B cell (primary cell): Measurements from ENCODE around the gene PAH. TPM values are rescaled to one million over a fixed set of nuclear protein-coding genes. Genes with fewer than 3 reads are reported as not detected.

Source experiments
- ATAC-seq: fragments of 200-7000 bp; cut with Tn5 transposase; one replicate; pipeline ENCODE4 v1.10.0; 2021; ENCODE audit warnings: low read depth, mild to moderate bottlenecking, moderate number of reproducible peaks, moderate library complexity
- CTCF ChIA-PET: fragments of 350-600 bp; sonication (Branson Sonifier 250); formaldehyde crosslinking; loops from one replicate; lab custom pipeline; 2021; ENCODE audit warnings: antibody characterized with exemption, inconsistent platforms; lab: Charles Lee
- POLR2A ChIA-PET: fragments of 350-600 bp; sonication (Branson Sonifier 250); formaldehyde crosslinking; loops from one replicate; lab custom pipeline; 2021; ENCODE audit warnings: antibody characterized with exemption; lab: Charles Lee
- DNase-seq: peaks from one replicate; pipeline ENCODE4 v3.0.0; 2013
- H2AFZ ChIP-seq: 2 replicates; pipeline ENCODE4 v1.6.1; 2012; ENCODE audit warnings: mild to moderate bottlenecking, low read depth, low read length; ENCODE audit not compliant: insufficient read depth, poor library complexity, severe bottlenecking
- H3K27ac ChIP-seq, 2 donors: 1 replicate in 1 of 2; 2 replicates in 1 of 2; pipeline ENCODE4 v1.5.1; 2012 to 2013; ENCODE audit warnings: low read length in 2 of 2, mild to moderate bottlenecking in 2 of 2, moderate library complexity in 1 of 2
- H3K27me3 ChIP-seq, 4 experiments: fragments of 200-600 bp in 1 of 4; sonication (generic) in 1 of 4; replicated peaks in 1 of 4; 1 replicate in 2 of 4; 2 replicates in 2 of 4; pipeline versions ENCODE4 v1.6.1 to v1.7.0; 2013 to 2016; ENCODE audit warnings: low read length in 3 of 4, mild to moderate bottlenecking in 2 of 4, mixed read lengths in 1 of 4, moderate library complexity in 1 of 4; ENCODE audit not compliant: insufficient read depth in 4 of 4, control insufficient read depth in 3 of 4; ENCODE audit errors: control extremely low read depth in 1 of 4
- H3K36me3 ChIP-seq, 2 experiments: replicated peaks in 1 of 2; 1 replicate in 1 of 2; 2 replicates in 1 of 2; pipeline versions ENCODE4 v1.6.1 to v1.7.1; 2013; ENCODE audit warnings: low read length in 1 of 2; ENCODE audit not compliant: insufficient read depth in 2 of 2, control insufficient read depth in 1 of 2; ENCODE audit errors: control extremely low read depth in 1 of 2, extremely low read depth in 1 of 2
- H3K4me1 ChIP-seq, 2 donors: fragments of 200-600 bp in 1 of 2; sonication (generic) in 1 of 2; 1 replicate in 1 of 2; 2 replicates in 1 of 2; pipeline versions ENCODE4 v1.5.1 to v1.6.1; 2013 to 2017; ENCODE audit warnings: low read length in 2 of 2; ENCODE audit not compliant: control insufficient read depth in 2 of 2, insufficient read depth in 2 of 2
- H3K4me2 ChIP-seq: replicated peaks from 2 replicates; pipeline ENCODE3; 2012; ENCODE audit warnings: mild to moderate bottlenecking, low read depth, low read length; ENCODE audit not compliant: poor library complexity, severe bottlenecking
- H3K4me3 ChIP-seq, 5 experiments: fragments of 200-600 bp in 1 of 5; sonication (generic) in 1 of 5; 1 replicate in 3 of 5; 2 replicates in 2 of 5; pipeline versions ENCODE4 v1.5.1 to v1.7.0; 2011 to 2016; ENCODE audit warnings: low read length in 4 of 5, mild to moderate bottlenecking in 4 of 5, low read depth in 2 of 5, control low read depth in 1 of 5, moderate library complexity in 1 of 5; ENCODE audit not compliant: insufficient read depth in 1 of 5; ENCODE audit errors: control extremely low read depth in 1 of 5, extremely low read depth in 1 of 5
- H3K79me2 ChIP-seq: fragments of 200-600 bp; sonication (generic); one replicate; pipeline ENCODE4 v1.6.0; 2016; ENCODE audit warnings: low read length; ENCODE audit not compliant: control insufficient read depth, insufficient read depth
- H3K9ac ChIP-seq: fragments of 200-600 bp; sonication (generic); 2 replicates; pipeline ENCODE4 v1.6.1; 2017; ENCODE audit warnings: mild to moderate bottlenecking, low read length, moderate library complexity
- H3K9me3 ChIP-seq, 3 donors: one replicate each; pipeline versions ENCODE4 v1.6.1 to v1.7.1; 2013; ENCODE audit warnings: low read length in 2 of 3; ENCODE audit not compliant: control insufficient read depth in 2 of 3, insufficient read depth in 1 of 3; ENCODE audit errors: control extremely low read depth in 1 of 3
- H4K20me1 ChIP-seq: 2 replicates; pipeline ENCODE4 v1.6.0; 2012; ENCODE audit warnings: mild to moderate bottlenecking, low read length; ENCODE audit not compliant: insufficient read depth, control insufficient read depth, poor library complexity, severe bottlenecking
- H3K27ac Mint-ChIP-seq: one replicate; pipeline ENCODE4 v1.8.0; 2021; ENCODE audit warnings: mixed read lengths
- H3K27me3 Mint-ChIP-seq: one replicate; pipeline ENCODE4 v1.8.0; 2021; ENCODE audit warnings: mixed read lengths
- H3K4me1 Mint-ChIP-seq: one replicate; pipeline ENCODE4 v1.8.0; 2021; ENCODE audit warnings: mixed read lengths
- H3K4me3 Mint-ChIP-seq: one replicate; pipeline ENCODE4 v1.8.0; 2021; ENCODE audit warnings: mixed read lengths
- H3K9me3 Mint-ChIP-seq: one replicate; pipeline ENCODE4 v1.8.0; 2022; ENCODE audit warnings: mixed read lengths; ENCODE audit not compliant: insufficient read depth
- EZH2 ChIP-seq: IDR thresholded peaks from 2 replicates; pipeline ENCODE4 v1.6.1; 2012; ENCODE audit warnings: borderline replicate concordance, low read depth, mild to moderate bottlenecking, moderate library complexity, low read length; ENCODE audit not compliant: insufficient read depth, poor library complexity, severe bottlenecking
- WGBS: methylation state at CpG from one replicate; pipeline ENCODE4 v1.1.5; 2013; ENCODE audit warnings: missing lambda C conversion rate; ENCODE audit not compliant: insufficient coverage; 5-methylcytosine and 5-hydroxymethylcytosine counted together
- intact Hi-C: fragments of 100-400 bp; cut with micrococcal nuclease; formaldehyde crosslinking; loops from one replicate; pipeline ENCODE4 v1.10.0; 2022
- polyA plus RNA-seq: library from polyadenylated mRNA; depleted of rRNA; stranded (reverse); fragments of >200 nt; gene quantifications from 2 replicates; pipeline ENCODE4 v1.2.3, GENCODE V29; 2012
- total RNA-seq, 2 donors: library from RNA; stranded (reverse); fragments of 120-200 nt in 1 of 2; gene quantifications; 1 replicate in 1 of 2; 2 replicates in 1 of 2; pipeline versions ENCODE4 v1.2.3 to v1.2.4, GENCODE V29; 2013 to 2022
- TF ChIP-seq, protein P1 (sequence below): fragments of 200-600 bp; IDR thresholded peaks from one replicate; pipeline ENCODE4 v1.8.0; 2022; ENCODE audit warnings: antibody characterized with exemption, mild to moderate bottlenecking

PAH gene
- total and polyA plus RNA-seq, 2 donors (not counting 1 experiment from before 2014, with no cell fraction given) = 0.25 TPM; not detected in 1

DNA sequence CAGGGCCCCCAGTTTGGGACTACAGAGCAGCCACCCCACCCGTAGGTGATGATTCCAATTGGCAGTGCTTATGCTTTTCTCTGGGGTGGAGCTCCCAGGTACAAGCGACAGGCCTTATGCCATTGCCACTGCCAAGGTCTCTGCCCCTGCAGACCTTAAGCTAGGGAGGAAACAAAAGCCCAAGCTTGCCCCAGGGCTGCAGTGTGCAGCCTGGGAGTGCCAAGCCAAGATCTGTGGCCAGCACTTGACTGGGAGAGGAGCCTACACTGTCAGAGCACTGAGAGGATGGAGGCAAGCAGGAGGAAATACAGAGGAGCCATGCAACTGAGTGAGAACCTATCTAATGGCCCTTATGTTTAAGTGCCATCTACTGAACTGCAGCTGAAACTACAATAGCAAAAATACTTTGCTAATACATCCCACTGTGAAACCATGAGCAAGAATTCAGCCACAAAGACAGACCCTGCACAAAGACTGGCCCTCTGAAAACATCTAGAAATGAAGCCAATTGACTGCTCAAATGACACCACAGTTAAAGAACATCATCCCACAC is 22.7 kb upstream of the PAH start:
- Histone ChIP-seq H3K27ac (no peak overlapping the region), H3K4me3 (no peak overlapping the region), H3K79me2 (no peaks in the 10 kb centered on the region), H3K9ac (no peak overlapping the region), H3K9me3 (peaks cover 0 to 2% (median 0%) of the 10 kb centered on the region in 3 donors), H4K20me1 (no peaks in the 10 kb centered on the region), H3K36me3 (no peaks in the 10 kb centered on the region), H2AFZ (no peak overlapping the region), H3K4me2 (no peak overlapping the region), H3K27me3 (peaks cover 0 to 16% (median 7%) of the 10 kb centered on the region in 4 experiments), H3K4me1 (no peaks in the 10 kb centered on the region)
- TF ChIP-seq, protein P1, sequence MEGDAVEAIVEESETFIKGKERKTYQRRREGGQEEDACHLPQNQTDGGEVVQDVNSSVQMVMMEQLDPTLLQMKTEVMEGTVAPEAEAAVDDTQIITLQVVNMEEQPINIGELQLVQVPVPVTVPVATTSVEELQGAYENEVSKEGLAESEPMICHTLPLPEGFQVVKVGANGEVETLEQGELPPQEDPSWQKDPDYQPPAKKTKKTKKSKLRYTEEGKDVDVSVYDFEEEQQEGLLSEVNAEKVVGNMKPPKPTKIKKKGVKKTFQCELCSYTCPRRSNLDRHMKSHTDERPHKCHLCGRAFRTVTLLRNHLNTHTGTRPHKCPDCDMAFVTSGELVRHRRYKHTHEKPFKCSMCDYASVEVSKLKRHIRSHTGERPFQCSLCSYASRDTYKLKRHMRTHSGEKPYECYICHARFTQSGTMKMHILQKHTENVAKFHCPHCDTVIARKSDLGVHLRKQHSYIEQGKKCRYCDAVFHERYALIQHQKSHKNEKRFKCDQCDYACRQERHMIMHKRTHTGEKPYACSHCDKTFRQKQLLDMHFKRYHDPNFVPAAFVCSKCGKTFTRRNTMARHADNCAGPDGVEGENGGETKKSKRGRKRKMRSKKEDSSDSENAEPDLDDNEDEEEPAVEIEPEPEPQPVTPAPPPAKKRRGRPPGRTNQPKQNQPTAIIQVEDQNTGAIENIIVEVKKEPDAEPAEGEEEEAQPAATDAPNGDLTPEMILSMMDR = no peak
- no peak for TF ChIP-seq EZH2
- ChIA-PET CTCF (interaction anchor here (0.8 to 2.6 kb wide), 6 partner anchors 9 to 632 kb away, joined by 3 to 12 read pairs (median 4); no protein-coding TSS in a partner anchor), POLR2A (no interaction called here)
- intact Hi-C loops = no loop called here
- Mint-ChIP-seq H3K4me3 (no peak overlapping the region), H3K4me1 (no peaks in the 10 kb centered on the region), H3K9me3 (peaks cover 4% of the 10 kb centered on the region), H3K27ac (no peak overlapping the region), H3K27me3 (peaks cover 45% of the 10 kb centered on the region)
- WGBS = 38% methylated on average over 1 of the region's 2 CpGs
- no peak for ATAC-seq
- DNase-seq = no peak

DNA sequence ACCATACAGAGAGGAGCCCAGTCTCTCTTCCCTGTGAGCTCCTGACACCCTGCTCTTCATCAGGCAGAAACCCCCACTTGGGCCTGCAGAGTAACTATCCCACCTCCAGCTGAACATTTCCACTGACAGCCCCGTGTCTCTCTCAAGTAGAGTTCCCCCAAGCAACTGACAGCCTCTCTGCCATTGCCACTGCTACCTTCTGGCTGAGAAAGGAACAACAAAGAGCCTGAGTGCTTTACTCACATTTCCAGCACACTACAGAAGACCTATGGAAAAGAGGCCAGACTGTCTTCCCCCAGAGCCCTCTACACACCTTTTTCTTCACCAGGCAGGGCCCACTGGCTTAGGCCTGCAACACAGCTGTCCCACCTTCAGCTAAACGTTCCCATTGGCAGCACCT is 22.0 kb upstream of the PAH start:
- 59% methylated on average over 2 of the region's 2 CpGs for WGBS

More for the DNA sequence above, 22.0 kb upstream of the PAH start:
- intact Hi-C loops = no loop called here
- ChIA-PET POLR2A (no interaction called here), CTCF (interaction anchor here (0.8 to 2.6 kb wide), 3 partner anchors 9 to 610 kb away, joined by 4 to 12 read pairs (median 9); no protein-coding TSS in a partner anchor)
- Mint-ChIP-seq H3K4me3 (no peak overlapping the region), H3K9me3 (peaks cover 4% of the 10 kb centered on the region), H3K27me3 (peaks cover 47% of the 10 kb centered on the region), H3K27ac (no peak overlapping the region), H3K4me1 (no peaks in the 10 kb centered on the region)
- H3K4me3 ChIP-seq = no peak overlapping the region
- H2AFZ ChIP-seq = no peak overlapping the region
- H3K27ac ChIP-seq = no peak overlapping the region
- no peaks in the 10 kb centered on the region for H3K79me2 ChIP-seq
- ATAC-seq (no peak), DNase-seq (no peak)
- H3K9ac ChIP-seq = no peak overlapping the region
- no peaks in the 10 kb centered on the region for H4K20me1 ChIP-seq
- H3K4me2 ChIP-seq = no peak overlapping the region
- H3K9me3 ChIP-seq = peaks cover 0 to 2% (median 0%) of the 10 kb centered on the region in 3 donors
- H3K4me1 ChIP-seq = no peaks in the 10 kb centered on the region
- H3K27me3 ChIP-seq = peaks cover 0 to 16% (median 7%) of the 10 kb centered on the region in 4 experiments
- TF ChIP-seq EZH2 = no peak
- TF ChIP-seq, protein P1 = no peak
- no peaks in the 10 kb centered on the region for H3K36me3 ChIP-seq
